Left hindlimb (tissue), 1 donor: ENCODE measurements around the gene CCL24.
"Not testable (repeated sequence)": the region's sequence is repeated elsewhere in the genome, so short reads cannot be mapped to it uniquely, and the experiment has no call there.

ENCODE experiments used
- DNase-seq: peaks from one replicate; pipeline ENCODE4 v3.0.0-alpha.2; 2018

CCL24 gene

GRCh38 chr7:75813781-75814236 lies at the start of gene CCL24:
TSS of gene CCL24 (minus strand) at chr7:75813806. CDS start at chr7:75813715, 91 bp downstream.
- no peak for DNase-seq

GRCh38 chr7:75861636-75862035 lies 48.0 kb upstream of the CCL24 start:
- no peak for DNase-seq

- no peak for DNase-seq
Measured at GRCh38 chr7:75858410-75858809, 44.8 kb upstream of the CCL24 start.

GRCh38 chr7:75856536-75856935 lies 42.9 kb upstream of the CCL24 start:
- no peak for DNase-seq

- DNase-seq: not testable (repeated sequence)
Measured at GRCh38 chr7:75854813-75855345, 41.3 kb upstream of the CCL24 start.

GRCh38 chr7:75854233-75854632 lies 40.6 kb upstream of the CCL24 start:
- DNase-seq: no peak

- no peak for DNase-seq
Measured at GRCh38 chr7:75850235-75850634, 36.6 kb upstream of the CCL24 start.

- no peak for DNase-seq
Measured at GRCh38 chr7:75849573-75849972, 36.0 kb upstream of the CCL24 start.

- no peak for DNase-seq
Measured at GRCh38 chr7:75847707-75848106, 34.1 kb upstream of the CCL24 start.

GRCh38 chr7:75845132-75845531 lies 31.5 kb upstream of the CCL24 start:
- not testable (repeated sequence) for DNase-seq

GRCh38 chr7:75844158-75844557 lies 30.6 kb upstream of the CCL24 start:
- no peak for DNase-seq

- no peak for DNase-seq
Measured at GRCh38 chr7:75843613-75844116, 30.1 kb upstream of the CCL24 start.

- DNase-seq: peak; percentile 67
Measured at GRCh38 chr7:75842836-75843446, 29.3 kb upstream of the CCL24 start.

- no peak for DNase-seq
Measured at GRCh38 chr7:75840029-75840428, 26.4 kb upstream of the CCL24 start.

GRCh38 chr7:75838281-75838930 lies 24.8 kb upstream of the CCL24 start:
- DNase-seq: not testable (repeated sequence)

GRCh38 chr7:75836798-75837197 lies 23.2 kb upstream of the CCL24 start:
- no peak for DNase-seq

- no peak for DNase-seq
Measured at GRCh38 chr7:75835688-75836285, 22.2 kb upstream of the CCL24 start.

- DNase-seq: not testable (repeated sequence)
Measured at GRCh38 chr7:75833662-75834061, 20.1 kb upstream of the CCL24 start.

GRCh38 chr7:75830978-75831377 lies 17.4 kb upstream of the CCL24 start:
- no peak for DNase-seq

- DNase-seq: not testable (repeated sequence)
Measured at GRCh38 chr7:75829656-75830055, 16.1 kb upstream of the CCL24 start.

- no peak for DNase-seq
Measured at GRCh38 chr7:75823198-75823910, 9.7 kb upstream of the CCL24 start.

- no peak for DNase-seq
Measured at GRCh38 chr7:75820688-75821087, 7.1 kb upstream of the CCL24 start.

GRCh38 chr7:75819711-75820110 lies 6.1 kb upstream of the CCL24 start:
- DNase-seq: no peak
